VCaP (cell line): ENCODE measurements around the gene RPN2.

Experiments
- H3K27ac ChIP-seq: fragments of 450-650 bp; 2 replicates; pipeline ENCODE4 v1.5.1; 2017
- TF ChIP-seq, protein P1 (sequence below): fragments of 450-650 bp; conservative IDR thresholded peaks from 2 replicates; pipeline ENCODE4 v1.5.1; 2017; ENCODE audit warnings: mild to moderate bottlenecking, moderate library complexity

The RPN2 gene

DNA sequence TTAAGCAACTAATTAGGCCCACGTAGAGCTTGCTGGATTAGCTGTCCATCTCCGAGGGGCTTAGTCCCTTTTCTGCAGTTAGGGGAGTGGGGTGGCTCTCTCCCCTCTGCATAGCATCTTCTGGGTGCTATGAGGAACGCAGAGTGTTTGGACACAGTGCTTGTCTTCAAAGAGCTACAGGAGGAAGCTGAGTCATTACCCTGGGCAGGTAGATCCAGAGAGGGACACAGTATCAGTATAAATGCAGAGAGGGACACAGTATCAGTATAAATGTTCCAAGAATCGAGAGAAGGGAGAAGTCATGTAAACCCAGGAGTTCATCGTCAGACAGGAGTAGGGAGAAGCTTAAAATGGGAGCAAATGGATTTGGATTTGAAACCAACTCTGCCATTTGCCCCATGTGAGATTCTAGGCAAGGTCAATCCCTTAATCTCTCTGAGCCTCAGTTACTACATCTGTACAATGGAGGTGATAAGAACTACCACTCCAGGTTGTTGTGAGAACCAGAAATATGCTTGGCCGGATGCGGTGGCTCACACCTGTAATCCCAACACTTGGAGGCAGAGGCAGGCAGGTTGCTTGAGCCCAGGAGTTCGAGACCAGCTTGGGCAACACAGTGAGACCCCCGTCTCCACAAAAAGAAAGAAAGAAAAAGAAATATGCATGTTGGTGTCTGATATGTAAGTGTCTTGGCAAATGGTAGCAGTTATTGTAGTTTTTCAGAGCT is 88.0 kb downstream of the RPN2 start:
- H3K27ac ChIP-seq = no peak overlapping the region
- TF ChIP-seq, protein P1, sequence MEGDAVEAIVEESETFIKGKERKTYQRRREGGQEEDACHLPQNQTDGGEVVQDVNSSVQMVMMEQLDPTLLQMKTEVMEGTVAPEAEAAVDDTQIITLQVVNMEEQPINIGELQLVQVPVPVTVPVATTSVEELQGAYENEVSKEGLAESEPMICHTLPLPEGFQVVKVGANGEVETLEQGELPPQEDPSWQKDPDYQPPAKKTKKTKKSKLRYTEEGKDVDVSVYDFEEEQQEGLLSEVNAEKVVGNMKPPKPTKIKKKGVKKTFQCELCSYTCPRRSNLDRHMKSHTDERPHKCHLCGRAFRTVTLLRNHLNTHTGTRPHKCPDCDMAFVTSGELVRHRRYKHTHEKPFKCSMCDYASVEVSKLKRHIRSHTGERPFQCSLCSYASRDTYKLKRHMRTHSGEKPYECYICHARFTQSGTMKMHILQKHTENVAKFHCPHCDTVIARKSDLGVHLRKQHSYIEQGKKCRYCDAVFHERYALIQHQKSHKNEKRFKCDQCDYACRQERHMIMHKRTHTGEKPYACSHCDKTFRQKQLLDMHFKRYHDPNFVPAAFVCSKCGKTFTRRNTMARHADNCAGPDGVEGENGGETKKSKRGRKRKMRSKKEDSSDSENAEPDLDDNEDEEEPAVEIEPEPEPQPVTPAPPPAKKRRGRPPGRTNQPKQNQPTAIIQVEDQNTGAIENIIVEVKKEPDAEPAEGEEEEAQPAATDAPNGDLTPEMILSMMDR = no peak

DNA sequence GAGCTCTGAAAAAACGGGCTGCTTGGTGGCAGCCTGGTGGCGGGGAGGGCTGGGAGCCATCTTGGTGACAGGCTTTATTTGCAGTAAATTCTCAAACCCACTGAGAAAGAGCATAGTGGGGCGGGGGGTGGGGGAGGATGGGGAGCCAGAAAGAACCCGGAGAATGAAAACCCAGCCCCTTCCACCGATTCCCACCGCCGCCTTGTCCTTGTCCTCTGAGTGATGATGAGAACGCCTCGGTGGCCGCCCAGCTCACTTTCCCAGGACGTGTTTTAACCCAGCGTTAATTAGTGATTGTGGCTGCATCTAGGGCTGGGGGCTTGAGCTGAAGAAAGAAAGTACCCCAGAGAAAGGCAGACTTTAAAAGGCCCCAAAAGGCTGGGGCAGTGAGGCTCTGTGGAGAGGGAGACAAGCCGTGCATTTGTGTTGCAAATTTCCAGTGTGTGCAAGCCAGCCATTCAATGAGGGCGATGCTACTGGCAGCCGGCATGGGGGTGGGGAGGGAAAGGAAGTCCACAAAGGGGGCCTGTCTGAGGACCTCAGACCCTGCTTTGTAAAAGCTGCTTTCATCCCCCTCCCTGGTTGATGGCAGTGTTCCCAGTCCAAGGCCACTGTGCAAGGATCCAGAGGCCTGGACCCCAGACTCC is 88.7 kb downstream of the RPN2 start:
- H3K27ac ChIP-seq = no peak overlapping the region
- TF ChIP-seq, protein P1 = no peak

DNA sequence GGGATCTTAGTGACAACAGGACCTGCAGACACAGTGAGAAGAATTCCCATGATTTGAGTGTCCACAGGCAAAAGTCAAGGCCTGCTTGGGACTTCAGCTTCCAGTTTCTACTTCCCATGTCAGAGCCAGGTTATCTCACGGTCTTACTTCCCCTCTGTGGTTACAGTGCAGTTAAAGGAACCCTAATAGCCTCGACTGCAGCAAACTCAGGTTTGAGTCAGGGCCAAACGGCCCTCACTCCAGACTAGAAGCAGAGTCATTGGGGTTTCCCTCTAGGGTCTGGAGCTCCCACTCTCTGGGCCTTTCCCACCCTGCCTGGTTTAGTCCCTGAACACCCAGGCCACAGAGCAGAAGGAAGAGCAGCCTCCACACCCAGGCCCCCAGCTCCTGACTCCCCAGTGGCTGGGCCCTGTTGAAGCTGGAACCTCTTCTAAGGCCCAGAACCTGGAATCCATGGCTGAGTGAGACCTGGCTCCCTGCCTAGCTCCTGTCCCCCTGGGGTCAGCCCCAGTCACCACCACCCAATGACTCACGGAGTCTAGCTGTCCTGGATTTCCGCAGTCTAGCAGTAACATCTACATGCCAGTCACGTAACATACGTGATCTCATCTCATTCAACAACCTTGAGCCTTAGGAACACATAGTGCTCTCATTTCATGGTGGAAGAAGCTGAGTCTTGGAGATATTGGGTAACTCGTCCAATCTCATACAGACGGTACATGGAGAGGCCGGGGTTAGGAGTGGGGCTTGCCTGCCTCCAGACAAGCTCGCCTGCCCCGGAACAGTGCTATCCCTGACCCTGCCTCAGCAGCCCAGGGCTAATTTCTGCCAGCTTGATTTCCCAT is 91.7 kb downstream of the RPN2 start:
- TF ChIP-seq, protein P1 = no peak
- H3K27ac ChIP-seq = no peak overlapping the region

DNA sequence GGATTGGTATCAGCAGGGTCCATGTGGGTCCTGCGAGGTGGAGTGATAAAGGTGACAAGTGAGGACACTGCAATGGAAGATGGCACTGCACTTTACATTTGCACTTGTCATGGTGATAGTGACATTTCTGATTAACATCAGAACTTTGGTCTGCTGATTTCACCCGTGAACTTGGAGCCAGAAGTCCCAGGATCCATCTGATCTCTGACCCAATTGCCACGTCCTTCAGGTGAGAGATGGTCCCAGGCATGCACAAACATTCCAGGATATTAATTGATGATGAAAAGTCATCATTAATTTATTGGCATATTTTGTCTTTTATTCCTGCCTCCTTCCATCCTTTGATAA is 92.3 kb downstream of the RPN2 start:
- TF ChIP-seq, protein P1 = no peak
- no peak overlapping the region for H3K27ac ChIP-seq

GRCh38 chr20:37273988-37274387 is 94.9 kb downstream of the RPN2 start:
- TF ChIP-seq, protein P1 = no peak
- no peak overlapping the region for H3K27ac ChIP-seq

- TF ChIP-seq, protein P1 = no peak
- no peak overlapping the region for H3K27ac ChIP-seq
These were observed 95.9 kb downstream of the RPN2 start for GRCh38 chr20:37274851-37275524.
